K562 (cell line): ENCODE results near the gene ELOVL7. TPM values are rescaled to one million over a fixed set of nuclear protein-coding genes. Genes with fewer than 3 reads are reported as not detected.

Experiments
- ATAC-seq: fragments of 200-7000 bp; cut with Tn5 transposase; 3 replicates; pipeline ENCODE4 v1.9.1; 2020; ENCODE audit warnings: moderate library complexity
- BruUV-seq: library from RNA; stranded (reverse); fragments of 400-500 nt; replicated peaks from 2 replicates; lab custom pipeline; 2021; lab: Mats Ljungman, UMichigan
- CTCF ChIA-PET: fragments of 300-600 bp; formaldehyde crosslinking; extraction: SDS; loops from one replicate; lab custom pipeline; 2021; ENCODE audit warnings: low intra/inter-chr PET ratio; lab: Yijun Ruan, JAX
- POLR2A ChIA-PET: fragments of 300-600, 350-650 bp; sonication (Branson Sonifier 250); formaldehyde crosslinking; extraction: SDS; loops from one replicate; lab custom pipeline; 2021; ENCODE audit warnings: antibody characterized with exemption, inconsistent platforms; lab: Yijun Ruan, JAX
- DNase-seq, 4 experiments: peaks; one replicate each; pipeline versions ENCODE4 v3.0.0 to v3.0.0-alpha.2; 2011 to 2018; ENCODE audit warnings: low spot score in 3 of 4, mixed read lengths in 3 of 4; ENCODE audit errors: extremely low read depth in 1 of 4
- FAIRE-seq: peaks from 2 replicates; lab custom pipeline; 2011; peaks lifted over from hg19 to GRCh38; lab: Jason Lieb, UNC
- H2AFZ ChIP-seq: 2 replicates; pipeline ENCODE4 v1.6.0; 2011; ENCODE audit warnings: low read depth, low read length, control low read depth, inconsistent platforms
- H3K27ac ChIP-seq: fragments of 200-600 bp; 3 replicates; pipeline ENCODE4 v1.8.0; 2011; ENCODE audit warnings: low read depth, mild to moderate bottlenecking, control low read depth, inconsistent platforms, low read length, moderate library complexity, mixed read lengths; ENCODE audit errors: extremely low read depth
- H3K27me3 ChIP-seq, 2 experiments: fragments of 300-600 bp in 1 of 2; 2 replicates in 1 of 2; 3 replicates in 1 of 2; pipeline versions ENCODE4 v1.6.0 to v1.8.0; 2011; ENCODE audit warnings: inconsistent platforms in 2 of 2, low read length in 2 of 2, mild to moderate bottlenecking in 1 of 2, mixed read lengths in 1 of 2, moderate library complexity in 1 of 2; ENCODE audit not compliant: control insufficient read depth in 2 of 2, insufficient read depth in 2 of 2
- H3K36me3 ChIP-seq: fragments of 300-600 bp; 3 replicates; pipeline ENCODE4 v1.8.0; 2011; ENCODE audit warnings: mild to moderate bottlenecking, low read length, inconsistent platforms; ENCODE audit not compliant: control insufficient read depth, insufficient read depth
- H3K4me1 ChIP-seq, 2 experiments: fragments of 200-600 bp in 1 of 2; replicated peaks in 1 of 2; 2 replicates in 1 of 2; 3 replicates in 1 of 2; pipeline versions ENCODE4 v1.5.1 to v1.8.0; 2011; ENCODE audit warnings: inconsistent platforms in 2 of 2, low read length in 2 of 2, mild to moderate bottlenecking in 1 of 2, mixed read lengths in 1 of 2, moderate library complexity in 1 of 2; ENCODE audit not compliant: control insufficient read depth in 2 of 2, insufficient read depth in 2 of 2
- H3K4me2 ChIP-seq: 2 replicates; pipeline ENCODE4 v1.6.1; 2011; ENCODE audit warnings: low read length, control low read depth, inconsistent platforms, mixed read lengths; ENCODE audit not compliant: insufficient read depth
- H3K4me3 ChIP-seq: fragments of 200-600 bp; sonication (generic), shearing (Covaris generic); 2 replicates; pipeline ENCODE4 v1.5.1; 2016; ENCODE audit warnings: control low read depth, inconsistent platforms
- H3K79me2 ChIP-seq: fragments of 200-600 bp; 3 replicates; pipeline ENCODE4 v1.8.0; 2011; ENCODE audit warnings: low read length, inconsistent platforms; ENCODE audit not compliant: control insufficient read depth, insufficient read depth
- H3K9ac ChIP-seq, 2 experiments: 2 replicates each; pipeline versions ENCODE4 v1.6.0 to v1.6.1; 2011; ENCODE audit warnings: low read depth in 2 of 2, low read length in 2 of 2, control low read depth in 1 of 2, inconsistent platforms in 1 of 2, mild to moderate bottlenecking in 1 of 2, mixed read lengths in 1 of 2; ENCODE audit not compliant: insufficient read depth in 1 of 2
- H3K9me1 ChIP-seq: one replicate; pipeline ENCODE4 v1.6.0; 2011; ENCODE audit warnings: inconsistent platforms, mild to moderate bottlenecking, low read length, moderate library complexity; ENCODE audit not compliant: control insufficient read depth, insufficient read depth
- H3K9me3 ChIP-seq: replicated peaks from 2 replicates; pipeline ENCODE4 v1.5.1; 2011; ENCODE audit warnings: low read depth, low read length, inconsistent platforms; ENCODE audit not compliant: control insufficient read depth, insufficient read depth
- H4K20me1 ChIP-seq: replicated peaks from 2 replicates; pipeline ENCODE4 v1.6.1; 2011; ENCODE audit warnings: low read length, inconsistent platforms, mixed read lengths; ENCODE audit not compliant: control insufficient read depth, insufficient read depth
- BCOR ChIP-seq: fragments of 450-650 bp; IDR thresholded peaks from 2 replicates; pipeline ENCODE4 v1.6.1; 2016
- CCAR2 ChIP-seq: fragments of 200-400 bp; formaldehyde crosslinking; IDR thresholded peaks from 2 replicates; pipeline ENCODE4 v1.6.1; 2017; ENCODE audit warnings: mild to moderate bottlenecking, low read depth, low read length
- CCNT2 ChIP-seq: IDR thresholded peaks from 2 replicates; pipeline ENCODE4 v1.6.1; 2011; ENCODE audit warnings: borderline replicate concordance, low read depth, mild to moderate bottlenecking, moderate library complexity, mixed read lengths, low read length; ENCODE audit not compliant: insufficient read length; ENCODE audit errors: extremely low read depth
- CREM ChIP-seq: IDR thresholded peaks from 2 replicates; pipeline ENCODE4 v1.6.1; 2014; ENCODE audit warnings: antibody characterized with exemption, low read depth
- HDAC3 ChIP-seq: fragments of 450-650 bp; IDR thresholded peaks from 2 replicates; pipeline ENCODE4 v1.6.1; 2018; ENCODE audit warnings: borderline replicate concordance, mild to moderate bottlenecking, moderate library complexity; ENCODE audit not compliant: partially characterized antibody
- MAFK ChIP-seq: IDR thresholded peaks from 2 replicates; pipeline ENCODE4 v1.6.1; 2011; ENCODE audit warnings: low read length, improper control_type of control experiment
- NFIX ChIP-seq: fragments of 250-450 bp; sonication (Bioruptor Pico); IDR thresholded peaks from 2 replicates; pipeline ENCODE4 v1.4.0; 2020; ENCODE audit warnings: low read depth, mild to moderate bottlenecking, moderate library complexity
- RBM25 ChIP-seq: fragments of 200-400 bp; formaldehyde crosslinking; IDR thresholded peaks from 2 replicates; pipeline ENCODE4 v1.6.1; 2018; ENCODE audit warnings: low read length, low read depth, moderate library complexity; ENCODE audit not compliant: severe bottlenecking
- SMAD2 ChIP-seq: fragments of 150-350 bp; IDR thresholded peaks from 2 replicates; pipeline ENCODE4 v1.6.1; 2014; ENCODE audit warnings: low read depth, mild to moderate bottlenecking, low read length
- TRIM28 ChIP-seq: fragments of 450-650 bp; IDR thresholded peaks from 2 replicates; pipeline ENCODE4 v1.6.1; 2017
- TSC22D4 ChIP-seq: fragments of 450-650 bp; IDR thresholded peaks from 2 replicates; pipeline ENCODE4 v1.6.1; 2016; ENCODE audit warnings: missing genetic modification characterization, missing biosample characterization, control low read depth
- ZFP36 ChIP-seq: fragments of 150-350 bp; IDR thresholded peaks from 2 replicates; pipeline ENCODE4 v1.6.1; 2018; ENCODE audit warnings: low read length, low read depth; ENCODE audit not compliant: partially characterized antibody
- ZNF695 ChIP-seq: fragments of 450-650 bp; formaldehyde crosslinking; IDR thresholded peaks from 2 replicates; pipeline ENCODE4 v1.4.0; 2020; ENCODE audit warnings: mild to moderate bottlenecking, moderate library complexity
- ZNF696 ChIP-seq: fragments of 250-450 bp; sonication (Bioruptor Pico); conservative IDR thresholded peaks from 2 replicates; pipeline ENCODE4 v1.4.0; 2020; ENCODE audit warnings: mild to moderate bottlenecking, moderate library complexity
- WGBS: fragments of 100-300 bp; shearing (Covaris generic); methylation state at CpG from one replicate; pipeline ENCODE4 v1.1.6; 2016; ENCODE audit warnings: low coverage, mixed read lengths; ENCODE audit not compliant: insufficient coverage; ENCODE audit errors: missing lambda C conversion rate; 5-methylcytosine and 5-hydroxymethylcytosine counted together
- in situ Hi-C: fragments of 300-500 bp; cut with MboI; formaldehyde crosslinking; loops from 4 replicates; pipeline ENCODE4 v1.15.0; 2018; ENCODE audit warnings: inconsistent platforms, mixed read lengths
- intact Hi-C: fragments of 100-400 bp; cut with micrococcal nuclease; formaldehyde crosslinking; loops from 2 replicates; pipeline ENCODE4 v1.14.2; 2022
- polyA plus RNA-seq, 8 experiments: library from polyadenylated mRNA; depleted of rRNA in 4 of 8; stranded (reverse) in 5 of 8; unstranded in 3 of 8; fragments of >200 nt; fragmentation: Nextera tagmentation in 2 of 8; fragmentation: Illumina TruSeq in 1 of 8; extraction: Ambion mirVana in 2 of 8; extraction: Trizol in 1 of 8; gene quantifications; 2 replicates each; pipeline versions ENCODE4 v1.2.1 to v1.2.3, GENCODE V29; 2011 to 2014; ENCODE audit warnings: inconsistent platforms in 1 of 8, missing spikeins in 1 of 8
- total RNA-seq, 7 experiments: library from RNA; depleted of rRNA in 6 of 7; stranded (reverse); fragments of >200 nt in 6 of 7; fragmentation: Illumina TruSeq in 2 of 7; extraction: Trizol in 2 of 7; gene quantifications; 2 replicates each; pipeline versions ENCODE4 v1.2.1 to v1.2.3, GENCODE V29; 2011 to 2021; ENCODE audit warnings: low replicate concordance in 1 of 7
- TF ChIP-seq, protein P1 (sequence below): fragments of 250-450 bp; sonication (Bioruptor Pico); IDR thresholded peaks from 2 replicates; pipeline ENCODE4 v1.5.0; 2020; ENCODE audit warnings: mild to moderate bottlenecking

Gene ELOVL7
- total and polyA plus RNA-seq, 9 of the 15 experiments (the other 6 are each of a cell fraction or from before 2014, with no cell fraction given), result 4.5 to 12.3 (median 6.9) TPM

GRCh38 chr5:60814498-60814897, 29.6 kb downstream of the ELOVL7 start:
- BruUV-seq, result no TSS peak
- WGBS, result 24% methylated on average over 2 of the region's 2 CpGs
- no peaks in the 10 kb centered on the region for H3K79me2 ChIP-seq
- H3K4me2 ChIP-seq, result no peak overlapping the region
- no peak for DNase-seq
- H3K36me3 ChIP-seq, result no peaks in the 10 kb centered on the region
- ChIA-PET POLR2A (interaction anchor here (1.8 kb wide), 1 partner anchor 11 kb away, joined by 3 read pairs; no protein-coding TSS in a partner anchor), CTCF (no interaction called here)
- no peak overlapping the region for H3K4me3 ChIP-seq
- no peak for TF ChIP-seq CCNT2
- TF ChIP-seq HDAC3, result no peak
- TF ChIP-seq SMAD2, result no peak
- TF ChIP-seq TRIM28, result no peak
- TF ChIP-seq TSC22D4, result no peak
- no peak for TF ChIP-seq CREM
- TF ChIP-seq ZNF695 (CRISPR knock-in tag), result no peak
- TF ChIP-seq NFIX, result no peak
- 0 out of 2 replicates have a peak, but pooled peaks have one; percentile 11 for TF ChIP-seq BCOR
- no peak for TF ChIP-seq ZNF696 (CRISPR knock-in tag)
- no peak for TF ChIP-seq CCAR2
- TF ChIP-seq, protein P1, sequence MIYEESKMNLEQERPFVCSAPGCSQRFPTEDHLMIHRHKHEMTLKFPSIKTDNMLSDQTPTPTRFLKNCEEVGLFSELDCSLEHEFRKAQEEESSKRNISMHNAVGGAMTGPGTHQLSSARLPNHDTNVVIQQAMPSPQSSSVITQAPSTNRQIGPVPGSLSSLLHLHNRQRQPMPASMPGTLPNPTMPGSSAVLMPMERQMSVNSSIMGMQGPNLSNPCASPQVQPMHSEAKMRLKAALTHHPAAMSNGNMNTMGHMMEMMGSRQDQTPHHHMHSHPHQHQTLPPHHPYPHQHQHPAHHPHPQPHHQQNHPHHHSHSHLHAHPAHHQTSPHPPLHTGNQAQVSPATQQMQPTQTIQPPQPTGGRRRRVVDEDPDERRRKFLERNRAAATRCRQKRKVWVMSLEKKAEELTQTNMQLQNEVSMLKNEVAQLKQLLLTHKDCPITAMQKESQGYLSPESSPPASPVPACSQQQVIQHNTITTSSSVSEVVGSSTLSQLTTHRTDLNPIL, result no peak
- TF ChIP-seq RBM25, result peak; percentile 13
- TF ChIP-seq MAFK, result no peak
- peak; percentile 20 for TF ChIP-seq ZFP36
- no peak overlapping the region for H2AFZ ChIP-seq
- FAIRE-seq, result no peak
- no peaks in the 10 kb centered on the region for H4K20me1 ChIP-seq
- H3K27me3 ChIP-seq, result no peaks in the 10 kb centered on the region; a peak in 1 of 5 replicates
- H3K9me1 ChIP-seq, result no peaks in the 10 kb centered on the region
- no peaks in the 10 kb centered on the region; the same call in 1 of the 2 replicates for H3K9me3 ChIP-seq
- in situ Hi-C loops (no loop called here), intact Hi-C loops (no loop called here)
- H3K27ac ChIP-seq, result no peak overlapping the region
- no peak for ATAC-seq
- H3K9ac ChIP-seq, result no peak overlapping the region
- 0 out of 5 replicates have a peak, but pooled peaks cover 0 to 6% of the 10 kb centered on the region in 2 experiments for H3K4me1 ChIP-seq
